GM12872 (cell line): ENCODE data around the gene MBLAC1.

Experiments
- TF ChIP-seq, protein P1 (sequence below): IDR thresholded peaks from 3 replicates; pipeline ENCODE4 v1.5.1; 2011; ENCODE audit warnings: low read depth, mild to moderate bottlenecking, low read length, moderate library complexity; ENCODE audit not compliant: insufficient read depth

MBLAC1 gene

DNA sequence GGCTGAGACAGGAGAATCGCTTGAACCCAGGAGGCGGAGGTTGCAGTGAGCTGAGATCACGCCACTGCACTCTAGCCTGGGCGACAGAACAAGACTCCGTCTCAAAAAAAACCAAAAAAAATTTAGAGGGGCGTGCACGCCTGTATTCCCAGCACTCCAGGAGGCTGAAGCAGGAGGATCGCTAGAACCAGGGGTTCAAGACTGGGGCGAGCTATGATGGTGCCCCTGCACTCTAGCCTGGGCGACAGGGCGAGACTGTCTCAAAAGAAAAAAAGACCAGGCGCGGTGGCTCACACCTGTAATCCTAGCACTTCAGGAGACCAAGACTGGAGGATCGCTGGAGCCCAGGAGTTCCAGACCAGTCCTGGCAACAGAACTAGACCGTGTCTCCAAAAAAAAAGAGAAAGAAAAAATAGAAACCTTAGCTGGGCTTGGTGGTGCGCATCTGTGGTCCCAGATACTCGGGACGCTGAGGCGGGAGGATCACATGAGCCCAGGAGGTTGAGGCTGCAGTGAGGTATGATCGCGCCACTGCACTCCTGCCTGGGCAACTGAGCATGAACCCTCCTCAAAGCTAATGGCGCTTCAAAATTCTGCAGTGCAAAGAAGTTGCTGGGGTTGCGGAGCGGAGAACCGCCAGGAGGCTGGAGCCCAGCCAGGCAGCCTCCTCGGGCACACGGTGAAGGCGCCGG lies 382 bp upstream of the MBLAC1 start:
- TF ChIP-seq, protein P1, sequence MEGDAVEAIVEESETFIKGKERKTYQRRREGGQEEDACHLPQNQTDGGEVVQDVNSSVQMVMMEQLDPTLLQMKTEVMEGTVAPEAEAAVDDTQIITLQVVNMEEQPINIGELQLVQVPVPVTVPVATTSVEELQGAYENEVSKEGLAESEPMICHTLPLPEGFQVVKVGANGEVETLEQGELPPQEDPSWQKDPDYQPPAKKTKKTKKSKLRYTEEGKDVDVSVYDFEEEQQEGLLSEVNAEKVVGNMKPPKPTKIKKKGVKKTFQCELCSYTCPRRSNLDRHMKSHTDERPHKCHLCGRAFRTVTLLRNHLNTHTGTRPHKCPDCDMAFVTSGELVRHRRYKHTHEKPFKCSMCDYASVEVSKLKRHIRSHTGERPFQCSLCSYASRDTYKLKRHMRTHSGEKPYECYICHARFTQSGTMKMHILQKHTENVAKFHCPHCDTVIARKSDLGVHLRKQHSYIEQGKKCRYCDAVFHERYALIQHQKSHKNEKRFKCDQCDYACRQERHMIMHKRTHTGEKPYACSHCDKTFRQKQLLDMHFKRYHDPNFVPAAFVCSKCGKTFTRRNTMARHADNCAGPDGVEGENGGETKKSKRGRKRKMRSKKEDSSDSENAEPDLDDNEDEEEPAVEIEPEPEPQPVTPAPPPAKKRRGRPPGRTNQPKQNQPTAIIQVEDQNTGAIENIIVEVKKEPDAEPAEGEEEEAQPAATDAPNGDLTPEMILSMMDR = no peak

DNA sequence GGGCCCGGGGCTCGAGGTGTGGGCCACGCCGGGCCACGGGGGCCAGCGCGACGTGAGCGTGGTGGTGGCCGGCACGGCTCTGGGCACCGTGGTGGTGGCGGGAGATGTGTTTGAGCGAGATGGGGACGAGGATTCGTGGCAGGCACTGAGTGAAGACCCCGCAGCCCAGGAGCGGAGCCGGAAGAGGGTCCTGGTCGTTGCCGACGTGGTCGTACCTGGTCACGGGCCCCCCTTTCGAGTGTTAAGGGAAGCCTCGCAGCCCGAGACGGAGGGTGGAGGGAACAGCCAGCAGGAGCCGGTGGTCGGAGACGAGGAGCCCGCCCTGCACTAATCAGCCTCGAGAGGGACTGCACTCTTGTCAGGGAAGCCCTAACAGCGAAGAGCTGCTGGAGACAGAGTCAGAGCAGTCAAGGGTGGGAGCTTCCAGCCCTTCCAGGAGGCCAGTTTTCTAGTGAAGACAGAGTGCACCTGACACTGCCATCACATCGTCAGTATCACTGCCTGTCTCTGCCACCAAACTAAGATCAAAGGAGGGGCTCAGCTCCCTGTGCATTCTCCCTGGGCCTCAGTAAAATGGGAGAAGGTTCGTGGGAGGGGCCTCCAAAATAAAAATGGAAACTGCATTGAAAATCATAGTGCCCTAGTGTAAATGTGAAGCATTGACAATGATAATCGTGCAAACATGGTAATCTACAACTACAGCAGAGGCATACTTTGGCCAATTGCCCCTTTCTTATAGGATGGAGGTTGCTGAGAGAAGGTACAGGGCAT lies 1.3 kb downstream of the MBLAC1 start:
- TF ChIP-seq, protein P1 = no peak

DNA sequence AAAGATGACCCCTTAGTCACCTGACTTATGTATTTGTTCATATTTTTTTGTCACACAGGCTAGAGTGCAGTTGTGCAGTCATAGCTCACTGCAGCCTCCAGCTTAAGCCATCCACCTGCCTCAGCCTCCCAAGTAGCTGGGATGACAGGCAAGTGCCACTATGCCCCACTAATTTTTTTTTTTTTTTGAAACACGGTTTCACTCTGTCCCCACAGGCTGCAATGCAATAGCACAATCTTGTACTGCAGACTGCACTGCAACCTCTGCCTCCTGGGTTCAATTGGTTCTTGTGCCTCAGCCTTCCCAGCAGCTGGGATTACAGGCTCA lies 1.8 kb downstream of the MBLAC1 start:
- TF ChIP-seq, protein P1 = no peak

DNA sequence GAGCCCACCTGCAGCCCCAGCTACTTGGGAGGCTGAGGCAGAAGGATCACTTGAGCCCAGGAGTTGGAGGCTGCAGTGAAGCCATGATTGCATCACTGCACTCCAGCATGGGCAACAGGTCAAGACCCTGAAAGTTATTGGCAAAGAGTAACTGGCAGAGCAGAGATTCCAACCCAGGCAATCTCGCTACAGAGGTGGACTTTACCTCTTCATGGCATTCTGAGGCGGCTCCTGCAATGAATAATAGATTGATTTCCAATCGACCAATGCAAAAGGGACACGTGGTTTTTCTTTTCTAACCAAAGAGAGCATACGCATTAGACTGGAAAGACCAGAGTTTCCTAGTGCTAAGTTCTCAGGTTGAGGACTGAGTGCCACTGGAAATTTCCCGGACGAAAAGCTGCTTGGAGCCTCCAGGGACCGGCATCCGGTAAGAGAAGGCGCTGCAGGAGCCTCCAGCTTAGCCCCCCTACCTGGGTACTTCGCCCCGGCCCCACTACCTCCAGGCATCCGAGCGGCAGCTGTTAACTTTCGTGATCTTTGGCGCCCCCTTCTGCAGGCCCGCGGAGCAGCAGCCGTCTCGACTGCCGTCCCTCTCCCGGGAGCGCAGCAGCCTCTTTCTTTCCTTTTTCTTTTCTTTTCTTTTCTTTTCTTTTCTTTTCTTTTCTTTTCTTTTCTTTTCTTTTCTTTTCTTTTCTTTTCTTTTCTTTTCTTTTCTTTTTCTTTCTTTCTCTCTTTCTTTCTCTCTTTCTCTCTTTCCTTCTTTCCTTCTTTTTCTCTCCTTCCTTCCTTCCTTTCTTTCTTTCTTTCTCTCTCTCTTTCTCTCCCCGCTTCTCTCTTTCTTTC lies 4.1 kb downstream of the MBLAC1 start:
- TF ChIP-seq, protein P1 = peak; percentile 85

DNA sequence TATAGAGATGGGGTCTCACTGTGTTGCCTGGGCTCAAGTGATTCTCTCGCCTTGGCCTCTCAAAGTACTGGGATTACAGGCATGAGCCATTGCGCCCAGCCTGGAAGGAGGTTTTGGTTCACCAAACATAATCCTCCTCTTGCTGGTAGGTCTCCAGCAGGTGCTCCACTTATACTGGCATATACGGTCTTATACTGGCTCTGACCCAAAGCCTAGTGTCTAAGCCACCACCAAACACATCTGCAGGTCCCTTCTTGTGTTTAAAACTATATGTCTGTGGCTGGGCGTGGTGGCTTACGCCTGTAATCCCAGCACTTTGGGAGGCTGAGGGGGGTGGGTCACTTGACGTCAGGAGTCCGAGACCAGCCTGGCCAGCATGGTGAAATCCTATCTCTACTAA lies 5.4 kb downstream of the MBLAC1 start:
- TF ChIP-seq, protein P1 = no peak

DNA sequence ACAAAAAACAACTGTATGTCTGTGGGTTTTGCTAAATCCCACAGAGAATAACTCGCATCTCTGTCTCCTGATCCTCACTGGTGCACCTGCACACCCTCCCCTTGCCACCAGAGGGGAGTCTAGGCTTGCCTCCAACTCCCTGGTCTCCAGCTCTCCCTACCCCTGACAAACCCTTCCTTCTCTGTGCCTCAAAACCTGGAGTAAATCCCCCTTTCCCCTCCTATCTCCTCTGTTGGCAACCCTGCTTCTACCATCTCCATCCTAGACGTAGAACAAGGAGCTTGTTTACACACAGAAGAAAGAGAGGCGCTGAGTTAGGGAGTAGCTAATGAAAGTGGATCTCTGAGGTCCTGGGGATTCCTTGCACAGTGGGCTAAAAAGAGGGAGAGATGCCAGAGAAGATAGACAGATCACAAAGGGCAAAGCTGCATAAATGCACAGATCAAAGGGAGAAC lies 6.0 kb downstream of the MBLAC1 start:
- TF ChIP-seq, protein P1 = peak; percentile 99
